Endothelial cell of umbilical vein (primary cell): ENCODE measurements around the gene CD68. TPM values are rescaled to one million over a fixed set of nuclear protein-coding genes. Genes with fewer than 3 reads are reported as not detected.
A peak's percentile ranks its signal among the peaks of the same experiment; 100 is the strongest.

Experiments used
- BruUV-seq: library from RNA; stranded (reverse); fragments of 400-500 nt; replicated peaks from 2 replicates; lab custom pipeline; 2021; lab: Mats Ljungman, UMichigan
- CTCF ChIA-PET: fragments of 300-600, 350-600 bp; sonication (Branson Sonifier 250); formaldehyde crosslinking; loops from one replicate; lab custom pipeline; 2021; ENCODE audit warnings: antibody characterized with exemption, inconsistent platforms; lab: Charles Lee
- POLR2A ChIA-PET: fragments of 300-600, 350-600 bp; sonication (Branson Sonifier 250); formaldehyde crosslinking; loops from one replicate; lab custom pipeline; 2021; ENCODE audit warnings: antibody characterized with exemption, inconsistent platforms; lab: Charles Lee
- DNase-seq: peaks from one replicate; pipeline ENCODE4 v3.0.0-alpha.2; 2011; ENCODE audit warnings: low read depth, low spot score
- FAIRE-seq: peaks from 2 replicates; lab custom pipeline; 2011; peaks lifted over from hg19 to GRCh38; lab: Jason Lieb, UNC
- H2AFZ ChIP-seq: 2 replicates; pipeline ENCODE4 v1.6.0; 2012; ENCODE audit warnings: low read depth, low read length, control low read depth, inconsistent platforms
- H3K27ac ChIP-seq: 2 replicates; pipeline ENCODE4 v1.5.1; 2011; ENCODE audit warnings: low read depth, mild to moderate bottlenecking, control low read depth, low read length, moderate library complexity; ENCODE audit not compliant: insufficient read depth
- H3K27me3 ChIP-seq, 2 experiments: 2 replicates each; pipeline versions ENCODE4 v1.6.0 to v1.6.1; 2011; ENCODE audit warnings: low read length in 2 of 2, mixed read lengths in 1 of 2; ENCODE audit not compliant: control insufficient read depth in 2 of 2, insufficient read depth in 2 of 2
- H3K36me3 ChIP-seq, 2 experiments: 2 replicates in 1 of 2; 3 replicates in 1 of 2; pipeline ENCODE4 v1.5.1; 2011; ENCODE audit warnings: low read length in 2 of 2, mild to moderate bottlenecking in 1 of 2, moderate library complexity in 1 of 2; ENCODE audit not compliant: control insufficient read depth in 2 of 2, insufficient read depth in 2 of 2; ENCODE audit errors: extremely low read depth in 1 of 2
- H3K4me1 ChIP-seq: 3 replicates; pipeline ENCODE4 v1.5.1; 2011; ENCODE audit warnings: mild to moderate bottlenecking, low read length; ENCODE audit not compliant: control insufficient read depth, insufficient read depth; ENCODE audit errors: extremely low read depth
- H3K4me2 ChIP-seq: 2 replicates; pipeline ENCODE4 v1.6.1; 2011; ENCODE audit warnings: low read length, control low read depth, mixed read lengths; ENCODE audit not compliant: insufficient read depth
- H3K4me3 ChIP-seq, 3 experiments: fragments of 200-600 bp in 1 of 3; sonication (generic), shearing (Covaris generic) in 1 of 3; replicated peaks in 1 of 3; 2 replicates each; pipeline ENCODE4 v1.5.1; 2011 to 2016; ENCODE audit warnings: control low read depth in 3 of 3, low read length in 3 of 3, mild to moderate bottlenecking in 2 of 3, inconsistent platforms in 1 of 3, low read depth in 1 of 3, moderate library complexity in 1 of 3; ENCODE audit not compliant: insufficient read depth in 1 of 3
- H3K79me2 ChIP-seq: 2 replicates; pipeline ENCODE4 v1.6.0; 2012; ENCODE audit warnings: low read length, inconsistent platforms; ENCODE audit not compliant: control insufficient read depth, insufficient read depth
- H3K9ac ChIP-seq: replicated peaks from 2 replicates; pipeline ENCODE3; 2011; ENCODE audit warnings: low read length, control low read depth; ENCODE audit not compliant: insufficient read depth; ENCODE audit errors: extremely low read depth
- H3K9me1 ChIP-seq: replicated peaks from 3 replicates; pipeline ENCODE4 v1.6.0; 2011; ENCODE audit warnings: mild to moderate bottlenecking, low read length; ENCODE audit not compliant: control insufficient read depth, insufficient read depth; ENCODE audit errors: extremely low read depth
- H3K9me3 ChIP-seq: replicated peaks from 2 replicates; pipeline ENCODE4 v1.5.1; 2012; ENCODE audit warnings: low read length, inconsistent platforms; ENCODE audit not compliant: control insufficient read depth, insufficient read depth
- H4K20me1 ChIP-seq: replicated peaks from 2 replicates; pipeline ENCODE3; 2011; ENCODE audit warnings: mild to moderate bottlenecking, low read length; ENCODE audit not compliant: control insufficient read depth, insufficient read depth; ENCODE audit errors: extremely low read depth
- EZH2 ChIP-seq: IDR thresholded peaks from 2 replicates; pipeline ENCODE4 v1.6.1; 2012; ENCODE audit warnings: borderline replicate concordance, low read depth, mild to moderate bottlenecking, moderate library complexity, low read length, inconsistent platforms; ENCODE audit not compliant: severe bottlenecking
- FOS ChIP-seq: IDR thresholded peaks from 2 replicates; pipeline ENCODE4 v1.6.1; 2011; ENCODE audit warnings: mild to moderate bottlenecking, low read length, moderate library complexity, borderline replicate concordance; ENCODE audit not compliant: insufficient read depth
- GATA2 ChIP-seq: IDR thresholded peaks from 2 replicates; pipeline ENCODE4 v1.7.0; 2011; ENCODE audit warnings: low read depth, mild to moderate bottlenecking, moderate library complexity, mixed read lengths, low read length; ENCODE audit not compliant: insufficient read length, insufficient read depth
- JUN ChIP-seq: IDR thresholded peaks from 2 replicates; pipeline ENCODE4 v1.6.1; 2011; ENCODE audit warnings: borderline replicate concordance, low read depth; ENCODE audit not compliant: insufficient read length, insufficient read depth
- MYC ChIP-seq: IDR thresholded peaks from one replicate; pipeline ENCODE4 v1.6.1; 2011; ENCODE audit warnings: mild to moderate bottlenecking, low read depth, low read length
- POLR2A ChIP-seq: IDR thresholded peaks from 2 replicates; pipeline ENCODE4 v1.6.1; 2012; ENCODE audit warnings: low read depth, mild to moderate bottlenecking, control low read depth, low read length
- POLR2AphosphoS5 ChIP-seq: IDR thresholded peaks from 2 replicates; pipeline ENCODE4 v1.6.1; 2012; ENCODE audit warnings: low read depth, mild to moderate bottlenecking, control low read depth, low read length, moderate library complexity; ENCODE audit not compliant: insufficient read depth
- dilution Hi-C: fragments of 300-500 bp; cut with MboI; formaldehyde crosslinking; loops from one replicate; pipeline ENCODE4 v1.15.0; 2019; ENCODE audit warnings: low sequenced_read_pairs; ENCODE audit not compliant: extremely low pct_ligation_motif_present
- intact Hi-C: fragments of 100-400 bp; cut with micrococcal nuclease; formaldehyde crosslinking; loops from one replicate; pipeline ENCODE4 v1.10.0; 2022
- polyA plus RNA-seq, 4 experiments: library from polyadenylated mRNA; depleted of rRNA in 3 of 4; stranded (reverse) in 3 of 4; unstranded in 1 of 4; fragments of >200 nt; gene quantifications; 2 replicates each; pipeline versions ENCODE4 v1.2.1 to v1.2.3, GENCODE V29; 2011 to 2012; ENCODE audit warnings: missing spikeins in 1 of 4
- total RNA-seq: library from RNA; stranded (reverse); gene quantifications from 2 replicates; pipeline ENCODE4 v1.2.3, GENCODE V29; 2021
- TF ChIP-seq, protein P1 (sequence below), 2 donors: IDR thresholded peaks; 1 replicate in 1 of 2; 2 replicates in 1 of 2; pipeline ENCODE4 v1.5.1; 2011; ENCODE audit warnings: low read length in 2 of 2, mild to moderate bottlenecking in 2 of 2, moderate library complexity in 2 of 2, control low read depth in 1 of 2, inconsistent platforms in 1 of 2, low read depth in 1 of 2; ENCODE audit not compliant: insufficient read depth in 1 of 2; ENCODE audit errors: extremely low read depth in 1 of 2
- TF ChIP-seq, protein P2 (sequence below): IDR thresholded peaks from 2 replicates; pipeline ENCODE4 v1.6.1; 2011; ENCODE audit not compliant: insufficient read depth, insufficient read length

Gene CD68
- total and polyA plus RNA-seq, 2 donors (not counting 3 experiments of a cell fraction or from before 2014, with no cell fraction given): 2.9 to 30.8 TPM

GRCh38 chr17:7557775-7558543 is 21.5 kb upstream of the CD68 start:
- TF ChIP-seq GATA2 (no peak), EZH2 (no peak), POLR2A (peak; percentile 84), FOS (no peak), POLR2AphosphoS5 (peak; percentile 69), MYC (no peak), JUN (no peak)
- TF ChIP-seq, protein P1, sequence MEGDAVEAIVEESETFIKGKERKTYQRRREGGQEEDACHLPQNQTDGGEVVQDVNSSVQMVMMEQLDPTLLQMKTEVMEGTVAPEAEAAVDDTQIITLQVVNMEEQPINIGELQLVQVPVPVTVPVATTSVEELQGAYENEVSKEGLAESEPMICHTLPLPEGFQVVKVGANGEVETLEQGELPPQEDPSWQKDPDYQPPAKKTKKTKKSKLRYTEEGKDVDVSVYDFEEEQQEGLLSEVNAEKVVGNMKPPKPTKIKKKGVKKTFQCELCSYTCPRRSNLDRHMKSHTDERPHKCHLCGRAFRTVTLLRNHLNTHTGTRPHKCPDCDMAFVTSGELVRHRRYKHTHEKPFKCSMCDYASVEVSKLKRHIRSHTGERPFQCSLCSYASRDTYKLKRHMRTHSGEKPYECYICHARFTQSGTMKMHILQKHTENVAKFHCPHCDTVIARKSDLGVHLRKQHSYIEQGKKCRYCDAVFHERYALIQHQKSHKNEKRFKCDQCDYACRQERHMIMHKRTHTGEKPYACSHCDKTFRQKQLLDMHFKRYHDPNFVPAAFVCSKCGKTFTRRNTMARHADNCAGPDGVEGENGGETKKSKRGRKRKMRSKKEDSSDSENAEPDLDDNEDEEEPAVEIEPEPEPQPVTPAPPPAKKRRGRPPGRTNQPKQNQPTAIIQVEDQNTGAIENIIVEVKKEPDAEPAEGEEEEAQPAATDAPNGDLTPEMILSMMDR (IDR thresholded peaks at IDR 0.05; ENCODE audit: extremely low read depth in 1 of 2, insufficient read depth in 1 of 2, low read depth in 1 of 2, low read length in 2 of 2): no peak
- TF ChIP-seq, protein P2, sequence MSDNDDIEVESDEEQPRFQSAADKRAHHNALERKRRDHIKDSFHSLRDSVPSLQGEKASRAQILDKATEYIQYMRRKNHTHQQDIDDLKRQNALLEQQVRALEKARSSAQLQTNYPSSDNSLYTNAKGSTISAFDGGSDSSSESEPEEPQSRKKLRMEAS: no peak
- H3K79me2 ChIP-seq: peaks cover 12% of the 10 kb centered on the region
- peak overlapping the region; percentile 53 for H3K4me2 ChIP-seq
- H3K27ac ChIP-seq: peak overlapping the region; percentile 70
- no peak overlapping the region for H3K4me3 ChIP-seq
- DNase-seq: peak; percentile 89
- ChIA-PET POLR2A (interaction anchor here (1.1 to 1.8 kb wide), 2 partner anchors 73 to 79 kb away, joined by 3 to 7 read pairs; partner anchors contain the start of genes POLR2A and ZBTB4), CTCF (interaction anchor here (0.8 to 6.7 kb wide), 16 partner anchors 9 to 512 kb away, joined by 3 to 314 read pairs (median 4); partner anchors contain the start of gene SOX15)
- intact Hi-C loops (loop anchor here (1.0 kb wide), 1 partner anchor 123 kb away; the partner anchor contains the start of gene TMEM102), dilution Hi-C loops (no loop called here)
- H3K27me3 ChIP-seq: no peaks in the 10 kb centered on the region
- H3K9me1 ChIP-seq: no peaks in the 10 kb centered on the region
- H3K9ac ChIP-seq: peak overlapping the region; percentile 65
- H3K36me3 ChIP-seq: no peaks in the 10 kb centered on the region
- no TSS peak for BruUV-seq
- no peaks in the 10 kb centered on the region for H4K20me1 ChIP-seq
- H2AFZ ChIP-seq: peak overlapping the region; percentile 77
- peaks cover 32% of the 10 kb centered on the region for H3K4me1 ChIP-seq
- no peaks in the 10 kb centered on the region for H3K9me3 ChIP-seq
- FAIRE-seq: peak; percentile 95
